ENCODE data around the gene RAPGEFL1.
"Not testable (repeated sequence)": the region's sequence is repeated elsewhere in the genome, so short reads cannot be mapped to it uniquely, and the experiment has no call there.

The RAPGEFL1 gene

DNA sequence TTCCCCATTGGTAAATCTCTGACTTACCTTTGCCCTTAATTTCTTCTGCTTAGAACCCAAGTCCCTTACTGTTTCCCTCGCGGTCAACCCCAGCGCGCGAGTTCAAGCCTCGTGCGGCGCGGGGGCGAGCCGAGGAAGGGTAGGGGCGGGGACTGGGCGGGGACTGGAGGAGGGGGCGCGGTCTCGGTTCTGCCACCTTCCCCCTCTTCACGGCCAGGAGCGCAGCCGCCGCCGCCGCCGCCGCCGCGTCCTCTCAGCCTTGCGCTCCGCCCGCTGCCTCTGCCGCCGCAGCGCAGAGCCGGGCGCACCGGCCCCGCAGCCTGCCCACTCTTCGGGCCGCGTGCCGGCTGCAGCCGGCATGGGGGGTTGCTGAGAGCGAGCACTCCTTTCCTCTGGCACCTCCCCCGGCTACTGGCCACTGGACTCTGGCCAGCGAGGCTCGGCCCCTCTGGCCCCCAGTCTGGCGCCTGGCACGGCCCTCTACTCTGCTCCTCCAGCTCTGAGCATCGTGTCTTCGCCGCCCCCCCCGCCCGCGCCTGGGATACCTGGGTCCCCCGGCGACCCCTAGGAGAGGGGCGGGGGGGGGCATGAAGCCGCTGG is at the start of gene RAPGEFL1:
TSS of gene RAPGEFL1 (plus strand) at position 196 of the 600 bp plus-strand sequence. CDS start at position 588, 392 bp downstream.
- peak; percentile 81 for DNase-seq (ENCODE audit: low read depth)

GRCh38 chr17:40129498-40129897 is 47.8 kb upstream of the RAPGEFL1 start:
- DNase-seq (ENCODE audit: low read depth): no peak

- peak; percentile 26 for DNase-seq (ENCODE audit: low read depth)
These were observed 46.8 kb upstream of the RAPGEFL1 start for GRCh38 chr17:40130352-40131042.

DNA sequence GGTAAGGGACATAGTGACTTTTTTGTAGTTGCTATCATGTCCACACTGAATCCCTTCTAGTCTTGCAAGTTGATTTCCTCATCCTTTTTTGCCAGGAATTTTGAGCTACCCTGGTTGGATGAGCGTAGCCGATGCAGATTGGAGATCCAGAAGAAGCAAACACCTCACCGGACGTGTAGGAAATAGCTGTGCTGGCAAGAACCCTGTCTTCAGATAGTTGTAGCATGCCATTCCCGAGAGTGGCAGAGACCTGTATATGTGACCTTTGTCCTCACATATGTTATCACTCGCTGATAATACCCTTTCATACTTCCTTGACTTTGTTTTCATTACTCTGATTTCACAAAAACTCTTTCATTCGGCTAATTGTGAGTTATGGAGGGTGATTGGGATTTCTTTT is 43.1 kb upstream of the RAPGEFL1 start:
- no peak for DNase-seq (ENCODE audit: low read depth)

- no peak for DNase-seq (ENCODE audit: low read depth)
These were observed 41.5 kb upstream of the RAPGEFL1 start for GRCh38 chr17:40135817-40136216.

DNA sequence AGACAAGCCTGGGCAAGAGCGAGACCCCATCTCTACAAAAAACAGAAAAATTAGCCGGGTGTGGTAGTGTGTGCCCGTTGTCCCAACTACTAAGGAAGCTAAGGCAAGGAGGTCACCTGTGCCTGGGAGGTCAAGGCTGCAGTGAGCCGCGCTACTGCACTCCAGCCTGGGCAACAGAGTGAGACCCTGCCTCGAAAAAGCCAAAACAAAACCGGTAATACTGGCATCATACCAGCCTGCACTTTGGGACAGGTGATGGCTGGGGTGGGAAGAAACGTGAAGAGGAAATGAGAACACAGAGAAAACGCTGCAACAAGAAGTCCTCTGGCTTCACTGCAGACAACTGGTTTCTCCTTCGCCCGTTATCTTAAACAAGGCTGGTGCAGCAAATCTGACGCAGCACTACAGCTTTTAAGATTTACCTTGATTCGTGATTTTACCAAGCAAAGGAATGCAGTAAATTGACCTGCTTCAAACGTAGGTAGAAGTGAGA is 37.7 kb upstream of the RAPGEFL1 start:
- DNase-seq (ENCODE audit: low read depth): no peak

DNA sequence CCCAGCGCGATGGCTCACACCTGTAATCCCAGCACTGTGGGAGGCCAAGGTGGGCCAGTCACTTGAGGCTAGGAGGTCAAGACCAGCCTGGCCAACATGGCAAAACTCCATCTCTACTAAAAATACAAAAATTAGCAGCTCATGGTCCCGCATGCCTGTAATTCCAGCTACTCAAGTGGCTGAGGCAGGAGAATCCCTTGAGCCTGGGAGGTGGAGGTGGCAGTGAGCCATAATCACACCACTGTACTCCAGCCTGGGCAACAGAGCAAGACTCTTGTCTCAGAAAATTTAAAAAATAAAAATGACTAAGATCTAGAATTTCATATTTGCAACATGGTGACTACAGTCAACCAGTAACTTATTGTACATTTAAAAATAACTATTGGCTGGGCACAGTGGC is 34.1 kb upstream of the RAPGEFL1 start:
- not testable (repeated sequence) for DNase-seq (ENCODE audit: low read depth)

GRCh38 chr17:40145476-40145875 is 31.8 kb upstream of the RAPGEFL1 start:
- DNase-seq (ENCODE audit: low read depth): no peak

GRCh38 chr17:40148527-40148926 is 28.7 kb upstream of the RAPGEFL1 start:
- DNase-seq (ENCODE audit: low read depth): no peak

DNA sequence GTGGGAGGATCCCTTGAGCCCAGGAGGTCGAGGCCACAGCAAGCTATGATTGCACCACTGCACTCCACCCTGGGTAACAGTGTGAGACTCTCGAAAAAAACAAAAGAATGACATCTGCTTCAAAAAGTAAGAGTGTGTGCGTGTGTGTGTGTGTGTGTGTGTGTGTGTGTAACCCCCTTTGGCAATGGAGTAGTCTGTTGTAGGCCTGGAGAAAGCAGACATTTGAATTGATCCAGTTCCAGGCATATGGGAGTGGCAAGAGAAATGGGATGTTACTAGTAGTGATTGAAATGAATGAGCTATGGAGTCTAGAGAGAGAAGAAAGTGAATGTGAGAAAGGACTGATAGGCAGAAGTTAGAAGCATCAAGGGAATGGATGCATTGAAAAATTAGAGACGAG is 27.0 kb upstream of the RAPGEFL1 start:
- DNase-seq (ENCODE audit: low read depth): no peak

DNA sequence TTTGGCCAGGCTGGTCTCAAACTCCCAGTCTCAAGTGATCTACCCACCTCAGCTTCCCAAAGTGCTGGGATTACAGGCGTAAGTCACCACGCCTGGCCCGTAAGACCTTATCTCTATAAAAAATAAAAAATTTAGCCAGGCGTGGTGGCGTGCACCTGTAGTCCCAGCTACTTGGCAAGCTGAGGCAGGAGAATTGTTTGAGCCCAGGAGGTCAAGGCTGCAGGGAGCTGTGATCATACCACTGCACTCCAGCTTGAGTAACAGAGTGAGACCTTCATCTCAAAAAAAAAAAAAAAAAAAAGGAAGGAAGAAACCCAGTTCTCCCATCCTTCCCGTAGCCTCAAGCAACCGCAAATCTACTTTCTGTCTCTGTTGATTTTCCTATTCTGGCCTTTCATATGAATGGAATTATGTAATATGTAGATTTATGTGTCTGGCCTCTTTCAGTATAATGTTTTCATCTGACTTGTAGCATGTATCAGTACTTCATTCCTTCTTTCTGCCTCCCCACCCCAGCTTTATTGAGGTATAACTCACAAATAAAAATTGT is 25.8 kb upstream of the RAPGEFL1 start:
- no peak for DNase-seq (ENCODE audit: low read depth)

DNA sequence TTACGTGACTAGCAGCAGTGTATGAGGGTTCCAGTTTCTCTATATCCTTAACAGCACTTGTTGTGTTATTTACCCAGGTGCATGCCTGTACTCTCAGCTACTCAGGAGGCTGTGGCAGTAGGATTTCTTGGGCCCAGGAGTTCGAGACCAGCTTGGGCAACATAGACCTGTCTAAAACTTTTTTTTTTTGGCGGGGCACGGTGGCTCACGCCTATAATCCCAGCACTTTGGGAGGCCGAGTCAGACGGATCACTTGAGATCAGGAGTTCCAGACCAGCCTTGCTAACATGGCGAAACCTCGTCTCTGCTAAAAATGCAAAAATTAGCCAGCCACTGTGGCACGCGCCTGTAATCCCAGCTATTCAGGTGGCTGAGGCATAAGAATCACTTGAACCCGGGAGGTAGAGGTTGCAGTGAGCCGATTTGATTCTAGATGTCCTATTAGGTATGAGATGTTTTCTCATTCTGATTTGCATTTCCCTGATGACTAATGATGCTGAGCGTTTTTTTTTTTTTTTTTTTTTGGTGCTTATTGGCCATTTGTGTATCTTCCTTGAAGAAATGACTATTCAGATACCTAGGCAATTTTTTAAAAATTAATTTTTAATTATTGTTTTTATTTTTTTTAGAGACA is 23.6 kb upstream of the RAPGEFL1 start:
- DNase-seq (ENCODE audit: low read depth): no peak

GRCh38 chr17:40157973-40158372 is 19.3 kb upstream of the RAPGEFL1 start:
- DNase-seq (ENCODE audit: low read depth): no peak

DNA sequence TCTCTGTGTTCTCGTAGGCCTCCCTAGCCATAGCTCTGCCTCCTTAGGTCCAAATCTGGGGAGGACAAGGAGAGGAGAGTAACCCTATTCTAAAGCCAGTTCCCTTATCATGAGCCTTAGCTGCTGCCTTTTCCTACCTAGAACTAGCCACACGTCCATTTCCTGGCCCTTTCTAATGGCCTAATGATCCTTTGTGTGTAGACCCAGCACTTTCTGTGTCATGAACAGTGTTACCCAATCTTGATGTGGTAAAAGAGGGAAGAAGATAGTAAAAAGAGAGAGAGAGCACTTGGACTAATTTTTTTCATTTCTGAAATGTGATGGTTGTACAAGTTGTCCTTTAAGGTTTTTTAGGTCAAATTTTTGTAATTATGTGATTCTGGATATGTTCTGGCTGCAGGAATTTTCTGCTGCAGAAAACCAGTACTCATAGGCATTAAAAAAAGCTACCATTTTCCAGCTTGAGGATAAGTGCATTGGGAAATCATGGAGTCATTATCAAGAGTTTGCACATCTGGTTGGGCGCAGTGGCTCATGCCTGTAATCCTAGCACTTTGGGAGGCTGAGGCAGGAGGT is 18.7 kb upstream of the RAPGEFL1 start:
- DNase-seq (ENCODE audit: low read depth): peak; percentile 20

DNA sequence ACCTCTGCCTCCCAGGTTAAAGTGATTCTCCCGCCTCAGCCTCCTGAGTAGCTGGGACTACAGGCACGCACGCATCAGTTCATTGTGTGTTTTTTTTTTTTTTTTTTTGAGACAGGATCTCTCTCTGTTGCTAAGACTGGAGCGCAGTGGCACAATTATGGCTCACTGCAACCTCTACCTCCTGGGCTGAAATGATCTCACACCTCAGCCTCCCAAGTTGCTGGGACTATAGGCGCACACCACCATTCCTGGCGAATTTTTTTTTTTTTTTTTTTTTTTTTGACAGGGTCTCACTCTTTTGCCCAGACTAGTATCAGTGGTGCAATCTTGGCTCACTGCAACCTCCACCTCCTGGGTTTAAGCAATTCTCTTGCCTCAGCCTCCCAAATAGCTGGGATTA is 17.8 kb upstream of the RAPGEFL1 start:
- no peak for DNase-seq (ENCODE audit: low read depth)

DNA sequence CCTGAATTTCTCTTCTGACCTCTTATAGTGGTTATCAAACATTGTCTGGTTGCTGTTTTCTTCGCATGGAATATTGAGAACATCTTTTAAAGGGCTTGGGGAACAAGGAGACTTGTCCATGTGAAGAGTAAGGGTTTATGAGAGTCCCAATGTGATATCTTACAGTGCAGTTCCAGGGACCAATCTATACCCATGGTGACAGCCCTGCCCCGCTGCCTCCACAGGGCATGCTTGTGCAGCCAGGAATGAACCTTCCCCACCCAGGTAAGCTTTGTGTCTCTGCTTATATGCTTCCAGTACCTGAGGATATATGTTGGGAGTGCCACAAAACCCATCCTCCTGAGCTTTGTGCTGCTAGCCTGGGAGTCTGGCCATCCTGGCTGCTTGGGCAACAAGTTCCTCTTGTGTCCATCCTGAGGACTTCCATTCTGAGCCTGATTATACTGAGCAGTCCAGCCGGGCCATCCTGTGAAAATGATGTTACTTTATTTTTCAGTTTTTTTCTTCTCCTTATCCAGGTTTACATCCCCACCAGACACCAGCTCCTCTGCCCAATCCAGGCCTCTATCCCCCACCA is 9.5 kb upstream of the RAPGEFL1 start:
- no peak for DNase-seq (ENCODE audit: low read depth)

DNA sequence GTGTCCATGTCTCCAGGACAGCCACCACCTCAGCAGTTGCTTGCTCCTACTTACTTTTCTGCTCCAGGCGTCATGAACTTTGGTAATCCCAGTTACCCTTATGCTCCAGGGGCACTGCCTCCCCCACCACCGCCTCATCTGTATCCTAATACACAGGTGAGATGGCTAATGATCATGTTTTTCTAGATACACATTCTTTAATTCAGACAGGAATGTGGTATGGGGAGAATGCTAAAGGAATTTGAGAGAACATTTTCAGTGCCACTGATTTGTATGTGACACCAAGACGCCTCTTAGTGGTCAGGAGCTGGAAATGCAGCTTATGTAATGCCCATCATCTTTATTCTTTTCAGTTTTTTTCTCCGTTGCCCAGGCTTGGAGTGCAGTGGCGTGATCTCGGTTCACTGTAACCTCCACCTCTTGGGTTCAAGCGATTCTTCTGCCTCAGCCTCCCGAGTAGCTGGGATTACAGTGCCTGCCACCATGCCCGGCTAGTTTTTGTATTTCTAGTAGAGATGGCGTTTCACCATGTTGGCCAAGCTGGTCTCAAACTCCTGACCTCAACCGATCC is 8.9 kb upstream of the RAPGEFL1 start:
- DNase-seq (ENCODE audit: low read depth): peak; percentile 73

- DNase-seq (ENCODE audit: low read depth): no peak
These were observed 6.9 kb upstream of the RAPGEFL1 start for GRCh38 chr17:40170325-40170724.

GRCh38 chr17:40171750-40172149 is 5.5 kb upstream of the RAPGEFL1 start:
- peak; percentile 37 for DNase-seq (ENCODE audit: low read depth)

- DNase-seq (ENCODE audit: low read depth): no peak
These were observed 4.0 kb upstream of the RAPGEFL1 start for GRCh38 chr17:40173091-40173777.

- no peak for DNase-seq (ENCODE audit: low read depth)
These were observed 3.5 kb upstream of the RAPGEFL1 start for GRCh38 chr17:40173778-40174135.
